ENCODE results near the gene KCTD5.

The KCTD5 gene

GRCh38 chr16:2720719-2721633 is 38.7 kb downstream of the KCTD5 start (continued):
- TF ChIP-seq PBX3 (CRISPR knock-in tag; IDR thresholded peaks at IDR 0.05) (no peak), ZNF10 (tag by site-specific recombination; IDR thresholded peaks at IDR 0.05) (no peak), ZBTB7A (tag by site-specific recombination; IDR thresholded peaks at IDR 0.05; ENCODE audit: low read depth) (no peak), PRDM6 (tag by site-specific recombination; IDR thresholded peaks at IDR 0.05) (no peak), ATF2 (tag by site-specific recombination; IDR thresholded peaks at IDR 0.05; ENCODE audit: low read depth) (peak; percentile 89), ZNF394 (tag by site-specific recombination; IDR thresholded peaks at IDR 0.05; ENCODE audit: borderline replicate concordance) (no peak), ZNF211 (tag by site-specific recombination; IDR thresholded peaks at IDR 0.05; ENCODE audit: low read depth) (no peak), ZNF792 (tag by site-specific recombination; IDR thresholded peaks at IDR 0.05) (0 out of 2 replicates have a peak, but pooled peaks have one; percentile 76), ZNF747 (tag by site-specific recombination; IDR thresholded peaks at IDR 0.05) (no peak), ZNF292 (tag by site-specific recombination; IDR thresholded peaks at IDR 0.05; ENCODE audit: borderline replicate concordance, low read depth) (no peak), HOXA7 (CRISPR knock-in tag; IDR thresholded peaks at IDR 0.05; ENCODE audit: borderline replicate concordance) (no peak), YY2 (tag by site-specific recombination; IDR thresholded peaks at IDR 0.05) (0 out of 2 replicates have a peak, but pooled peaks have one; percentile 21), ZIC2 (tag by site-specific recombination; IDR thresholded peaks at IDR 0.05) (no peak), ZNF2 (tag by site-specific recombination; IDR thresholded peaks at IDR 0.05) (no peak), ZNF548 (tag by site-specific recombination; IDR thresholded peaks at IDR 0.05) (no peak), KLF8 (tag by site-specific recombination; IDR thresholded peaks at IDR 0.05) (peak; percentile 57), ZNF791 (tag by site-specific recombination; IDR thresholded peaks at IDR 0.05) (no peak), ZNF341 (tag by site-specific recombination; IDR thresholded peaks at IDR 0.05; ENCODE audit: low read depth) (peak; percentile 63; the same call in 1 of the 2 replicates), MYNN (tag by site-specific recombination; IDR thresholded peaks at IDR 0.05; ENCODE audit: borderline replicate concordance) (no peak; the same call in 1 of the 2 replicates), ZNF274 (IDR thresholded peaks at IDR 0.05; ENCODE audit: low read length) (no peak), ZNF274 (tag by site-specific recombination; IDR thresholded peaks at IDR 0.05; ENCODE audit: borderline replicate concordance) (no peak), KLF1 (tag by site-specific recombination; IDR thresholded peaks at IDR 0.05) (peak; percentile 77), KLF7 (tag by site-specific recombination; IDR thresholded peaks at IDR 0.05; ENCODE audit: borderline replicate concordance) (peak; percentile 77; the same call in 1 of the 2 replicates), ZNF202 (tag by site-specific recombination; IDR thresholded peaks at IDR 0.05; ENCODE audit: borderline replicate concordance) (no peak), ZNF221 (tag by site-specific recombination; IDR thresholded peaks at IDR 0.05; ENCODE audit: borderline replicate concordance) (no peak), ZNF645 (tag by site-specific recombination; IDR thresholded peaks at IDR 0.05) (no peak), SP3 (tag by site-specific recombination; IDR thresholded peaks at IDR 0.05) (peak; percentile 71), ZNF580 (tag by site-specific recombination; IDR thresholded peaks at IDR 0.05) (0 out of 2 replicates have a peak, but pooled peaks have one; percentile 22), ZNF350 (tag by site-specific recombination; IDR thresholded peaks at IDR 0.05) (no peak), ZNF19 (tag by site-specific recombination; IDR thresholded peaks at IDR 0.05; ENCODE audit: low read depth) (no peak), ZNF416 (tag by site-specific recombination; IDR thresholded peaks at IDR 0.05) (no peak), GLI2 (tag by site-specific recombination; IDR thresholded peaks at IDR 0.05; ENCODE audit: borderline replicate concordance, low read depth) (no peak), ZXDB (tag by site-specific recombination; IDR thresholded peaks at IDR 0.05) (peak; percentile 55), ZNF660 (tag by site-specific recombination; IDR thresholded peaks at IDR 0.05) (peak; percentile 81; the same call in 1 of the 2 replicates), ZNF112 (tag by site-specific recombination; IDR thresholded peaks at IDR 0.05) (no peak), KLF9 (tag by site-specific recombination; IDR thresholded peaks at IDR 0.05; ENCODE audit: low read depth) (peak; percentile 70)
